ENCODE results near the gene TFPT. TPM values are rescaled to one million over a fixed set of nuclear protein-coding genes. Genes with fewer than 3 reads are reported as not detected.

Gene TFPT
- total RNA-seq, 1 experiment from 2014 or later, result 26.6 TPM

GRCh38 chr19:54154603-54155345 lies 39.3 kb upstream of the TFPT start:
- H3K4ac ChIP-seq (ENCODE audit: low read depth, low read length), result no peak overlapping the region
- no peaks in the 10 kb centered on the region for H3K9me3 ChIP-seq (ENCODE audit: control insufficient read depth, low read depth, low read length)
- no peak overlapping the region for H3T11ph ChIP-seq (ENCODE audit: low read length)
- no peaks in the 10 kb centered on the region; a peak in 1 of 5 replicates for H3K9me3 Mint-ChIP-seq
- H3K4me1 Mint-ChIP-seq, result peaks cover 4 to 5% of the 10 kb centered on the region in 2 experiments; a peak in 3 of 4 replicates
- H3K14ac ChIP-seq (ENCODE audit: insufficient read depth, low read length), result no peak overlapping the region
- H2BK5ac ChIP-seq (ENCODE audit: insufficient read length, low read length), result no peak overlapping the region
- no peaks in the 10 kb centered on the region for H3K27me3 ChIP-seq (ENCODE audit: insufficient read depth, low read length)
- H3K27me3 Mint-ChIP-seq (ENCODE audit: low read depth), result peaks cover 2% of the 10 kb centered on the region; the same call in 1 of the 2 replicates
- TF ChIP-seq CTCF (conservative IDR thresholded peaks at IDR 0.05), result no peak
- H3K27ac Mint-ChIP-seq, result peak overlapping the region in 1 of 3 experiments; percentile 73; a peak in 2 of 7 replicates
- H3K23ac ChIP-seq (ENCODE audit: insufficient read length, low read depth, low read length), result no peak overlapping the region
- no peak overlapping the region for H3K4me2 ChIP-seq (ENCODE audit: insufficient read depth, insufficient read length, low read length)
- DNase-seq, result no peak
- no peak overlapping the region for H2BK20ac ChIP-seq (ENCODE audit: low read depth, low read length, poor library complexity, severe bottlenecking)
- no peak overlapping the region for H2AK5ac ChIP-seq (ENCODE audit: insufficient read length, low read length)
- H3K18ac ChIP-seq (ENCODE audit: insufficient read length, low read depth, low read length), result no peak overlapping the region
- no peak overlapping the region for H3K56ac ChIP-seq (ENCODE audit: insufficient read length, low read depth, low read length)
- no peak overlapping the region for H2BK12ac ChIP-seq (ENCODE audit: insufficient read length, low read depth, low read length)
- H3K4me1 ChIP-seq (ENCODE audit: insufficient read depth, low read length), result no peaks in the 10 kb centered on the region
- no peak overlapping the region for H4K5ac ChIP-seq (ENCODE audit: insufficient read length, low read depth, low read length)
- H4K8ac ChIP-seq (replicated peaks; ENCODE audit: insufficient read length, low read depth, low read length), result no peak overlapping the region
- H3K79me2 ChIP-seq (ENCODE audit: insufficient read depth, low read length), result no peaks in the 10 kb centered on the region; the same call in 1 of the 2 replicates
- H3K23me2 ChIP-seq (ENCODE audit: insufficient read length, low read depth, low read length, poor library complexity, severe bottlenecking), result peaks cover 3% of the 10 kb centered on the region
- no peaks in the 10 kb centered on the region for H3K79me1 ChIP-seq (ENCODE audit: insufficient read depth, low read depth, low read length, poor library complexity, severe bottlenecking)
- H4K91ac ChIP-seq (ENCODE audit: insufficient read length, low read depth, low read length), result no peak overlapping the region
- H3K27ac ChIP-seq (ENCODE audit: insufficient read length, low read depth, low read length), result no peak overlapping the region
- peak overlapping the region in 1 of 2 experiments; percentile 7; a peak in 1 of 5 replicates for H3K4me3 Mint-ChIP-seq
- H2AFZ ChIP-seq (ENCODE audit: low read length), result no peak overlapping the region
- no peaks in the 10 kb centered on the region for H4K20me1 ChIP-seq (ENCODE audit: control insufficient read depth, insufficient read depth, insufficient read length)
- H2BK120ac ChIP-seq (ENCODE audit: low read depth, low read length, poor library complexity, severe bottlenecking), result no peak overlapping the region
- no CpG with 5 or more reads among the region's 18 CpGs for WGBS (ENCODE audit: extremely low coverage, insufficient read length, low lambda C conversion rate)
- H3K36me3 Mint-ChIP-seq (ENCODE audit: insufficient read depth in 1 of 3, low read depth in 3 of 3), result peaks cover 41 to 75% (median 74%) of the 10 kb centered on the region in 3 experiments
- H3K9ac ChIP-seq (ENCODE audit: extremely low read depth, insufficient read length, low read length), result no peak overlapping the region
- no peak overlapping the region for H2BK15ac ChIP-seq (ENCODE audit: low read depth, low read length)

Measured in H9 (cell line).